Mesendoderm (in vitro differentiated cells): Measurements from ENCODE around the gene LSM8. TPM values are rescaled to one million over a fixed set of nuclear protein-coding genes. Genes with fewer than 3 reads are reported as not detected.
"Not testable (repeated sequence)": the region's sequence is repeated elsewhere in the genome, so short reads cannot be mapped to it uniquely, and the experiment has no call there.

Experiments
- DNase-seq: peaks from one replicate; pipeline ENCODE4 v3.0.0; 2013
- H2AK5ac ChIP-seq: 2 replicates; pipeline ENCODE4 v1.6.1; 2013; ENCODE audit warnings: low read length, inconsistent platforms
- H2BK120ac ChIP-seq: 2 replicates; pipeline ENCODE4 v1.6.1; 2013; ENCODE audit warnings: low read depth, mild to moderate bottlenecking, low read length, moderate library complexity, mixed read lengths
- H2BK15ac ChIP-seq: replicated peaks from 2 replicates; pipeline ENCODE4 v1.6.1; 2013; ENCODE audit warnings: low read depth, mild to moderate bottlenecking, moderate library complexity
- H2BK5ac ChIP-seq: 2 replicates; pipeline ENCODE4 v1.6.1; 2013; ENCODE audit warnings: low read length, inconsistent platforms
- H3K18ac ChIP-seq: 2 replicates; pipeline ENCODE4 v1.6.1; 2013; ENCODE audit warnings: mild to moderate bottlenecking, low read length, mixed read lengths
- H3K23ac ChIP-seq: one replicate; pipeline ENCODE4 v1.6.1; 2013; ENCODE audit warnings: low read length
- H3K27ac ChIP-seq: 2 replicates; pipeline ENCODE4 v1.5.1; 2013; ENCODE audit warnings: low read depth, mild to moderate bottlenecking, inconsistent platforms, low read length, moderate library complexity
- H3K27me3 ChIP-seq: 2 replicates; pipeline ENCODE4 v1.6.1; 2013; ENCODE audit warnings: low read length, control low read depth, mild to moderate bottlenecking, inconsistent platforms; ENCODE audit not compliant: insufficient read depth, poor library complexity
- H3K36me3 ChIP-seq: 2 replicates; pipeline ENCODE4 v1.6.1; 2013; ENCODE audit warnings: low read length, inconsistent platforms; ENCODE audit not compliant: control insufficient read depth, insufficient read depth
- H3K4ac ChIP-seq: one replicate; pipeline ENCODE4 v1.6.1; 2013; ENCODE audit warnings: low read depth, mild to moderate bottlenecking, low read length, moderate library complexity
- H3K4me1 ChIP-seq: 2 replicates; pipeline ENCODE4 v1.6.1; 2013; ENCODE audit warnings: low read depth, low read length, inconsistent platforms; ENCODE audit not compliant: control insufficient read depth
- H3K4me2 ChIP-seq: 2 replicates; pipeline ENCODE4 v1.6.1; 2013; ENCODE audit warnings: low read length
- H3K4me3 ChIP-seq: 2 replicates; pipeline ENCODE4 v1.5.1; 2013; ENCODE audit warnings: mild to moderate bottlenecking, low read length
- H3K56ac ChIP-seq: one replicate; pipeline ENCODE4 v1.6.1; 2013; ENCODE audit warnings: low read length
- H3K79me1 ChIP-seq: 2 replicates; pipeline ENCODE4 v1.6.1; 2013; ENCODE audit warnings: low read length, inconsistent platforms
- H3K79me2 ChIP-seq: 2 replicates; pipeline ENCODE4 v1.6.1; 2013; ENCODE audit warnings: mild to moderate bottlenecking, low read length; ENCODE audit not compliant: control insufficient read depth, insufficient read depth
- H3K9ac ChIP-seq: 2 replicates; pipeline ENCODE4 v1.6.1; 2013; ENCODE audit warnings: low read length, inconsistent platforms
- H4K5ac ChIP-seq: one replicate; pipeline ENCODE4 v1.6.1; 2013; ENCODE audit warnings: low read length
- H4K8ac ChIP-seq: one replicate; pipeline ENCODE4 v1.6.1; 2013; ENCODE audit warnings: low read depth, mild to moderate bottlenecking, control low read depth, low read length, moderate library complexity
- WGBS: extraction: QIAGEN DNeasy Blood & Tissue Kit; methylation state at CpG from one replicate; pipeline ENCODE4 v1.1.7; 2013; ENCODE audit warnings: low lambda C conversion rate, missing lambda C conversion rate; ENCODE audit not compliant: insufficient coverage; ENCODE audit errors: extremely low coverage; 5-methylcytosine and 5-hydroxymethylcytosine counted together
- polyA plus RNA-seq, 2 experiments: library from polyadenylated mRNA; stranded (reverse); fragments of 200-250 nt; gene quantifications; one replicate each; pipeline ENCODE4 v1.2.3, GENCODE V29; 2013

LSM8 gene
- 52.0 TPM for polyA plus RNA-seq (2013, experiment 1 of 2)
- polyA plus RNA-seq (2013, experiment 2 of 2) = 51.4 TPM

DNA sequence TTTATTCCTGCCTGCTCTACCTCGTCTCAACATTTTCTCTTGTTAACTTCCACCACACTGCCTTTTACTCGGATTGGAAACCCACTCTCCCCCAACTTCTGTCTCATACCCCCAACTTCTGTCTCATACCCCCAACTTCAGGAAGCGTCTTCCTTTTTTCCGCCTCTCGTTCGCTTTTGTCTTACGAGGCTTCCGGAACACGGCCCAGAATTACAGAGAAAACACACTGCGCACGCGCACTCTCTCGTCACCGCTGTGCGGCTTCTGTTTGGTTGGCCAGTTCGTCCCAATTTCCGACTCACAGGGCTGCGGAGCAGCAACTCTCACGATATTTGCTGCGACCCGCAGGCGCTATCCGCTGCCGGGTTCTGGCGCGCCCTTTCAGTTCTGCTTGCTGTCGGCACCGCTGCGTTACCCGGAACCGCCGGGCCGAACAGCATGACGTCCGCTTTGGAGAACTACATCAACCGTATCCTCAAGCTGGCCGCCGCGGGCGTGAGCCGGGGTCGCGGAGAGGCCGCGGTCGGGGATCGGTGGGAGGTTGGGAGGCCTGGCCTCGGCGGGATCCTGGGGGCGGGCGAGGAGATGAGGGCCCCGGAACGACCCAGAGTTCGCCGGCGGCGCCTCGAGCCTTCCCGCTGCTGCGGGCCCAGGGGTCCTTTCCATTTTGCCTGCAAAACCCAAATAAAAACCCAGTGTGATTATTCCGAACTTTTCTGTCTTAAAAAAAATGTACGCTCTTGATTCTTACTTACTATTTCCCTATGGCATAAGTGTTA is at the start of gene LSM8:
TSS of gene LSM8 (plus strand) at position 379 of the 779 bp plus-strand sequence. CDS start at position 439, 60 bp downstream.
- Histone ChIP-seq H3K79me1 (peaks cover 3% of the 10 kb centered on the region), H2BK15ac (no peak within 1 kb of the TSS), H3K36me3 (no peaks in the 10 kb centered on the region), H3K4me3 (peak within 1 kb of the TSS; percentile 90), H3K56ac (peak within 1 kb of the TSS; percentile 99), H3K4me2 (peak within 1 kb of the TSS; percentile 83), H3K23ac (peak within 1 kb of the TSS; percentile 83), H3K27me3 (no peaks in the 10 kb centered on the region), H2BK120ac (no peak within 1 kb of the TSS), H3K18ac (peak within 1 kb of the TSS; percentile 86), H3K27ac (peak within 1 kb of the TSS; percentile 93), H3K79me2 (peaks cover 17% of the 10 kb centered on the region), H4K5ac (peak within 1 kb of the TSS; percentile 96), H3K4me1 (no peaks in the 10 kb centered on the region), H2BK5ac (peak within 1 kb of the TSS; percentile 77), H4K8ac (peak within 1 kb of the TSS; percentile 99), H3K9ac (peak within 1 kb of the TSS; percentile 94), H3K4ac (peak within 1 kb of the TSS; percentile 78), H2AK5ac (peak within 1 kb of the TSS; percentile 89)
- peak; percentile 99 for DNase-seq
- no CpG with 5 or more reads among the region's 62 CpGs for WGBS

DNA sequence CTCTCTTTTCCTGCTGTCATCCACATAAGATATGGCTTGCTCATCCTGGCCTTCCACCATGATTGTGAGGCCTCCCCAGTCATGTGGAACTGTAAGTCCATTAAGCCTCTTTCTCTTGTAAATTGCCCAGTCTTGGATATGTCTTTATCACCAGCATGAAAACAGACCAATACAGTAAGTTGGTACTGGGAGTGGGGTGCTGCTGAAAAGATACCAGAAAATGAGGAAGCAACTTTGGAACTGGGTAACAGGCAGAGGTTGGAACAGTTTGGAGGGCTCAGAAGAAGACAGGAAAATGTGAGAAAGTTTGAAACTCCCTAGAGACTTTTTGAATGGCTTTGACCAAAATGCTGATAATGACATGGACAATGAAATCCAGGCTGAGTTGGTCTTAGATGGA is 49.5 kb upstream of the LSM8 start:
- H4K5ac ChIP-seq = not testable (repeated sequence)

DNA sequence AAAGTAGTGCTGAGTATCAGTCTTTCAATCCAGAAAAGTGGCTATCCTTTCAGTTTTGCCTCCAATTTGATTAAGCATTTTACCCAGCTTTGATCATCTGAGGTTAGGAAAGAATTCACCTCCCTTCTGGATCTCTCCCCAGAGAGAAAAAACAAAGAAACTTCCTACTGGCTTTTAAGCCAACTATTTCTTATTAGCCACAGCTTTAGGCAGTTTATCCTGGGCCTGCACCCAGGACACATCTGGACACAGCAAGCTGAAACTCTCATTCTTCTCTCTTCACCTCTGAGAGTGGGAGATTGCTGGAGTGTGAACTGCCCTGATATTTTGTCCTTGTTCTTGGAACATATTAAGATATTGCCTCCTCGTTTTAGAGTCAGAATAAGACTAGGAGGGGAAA is 43.5 kb upstream of the LSM8 start:
- Histone ChIP-seq H2BK5ac (no peak overlapping the region), H3K4me3 (no peak overlapping the region), H3K4ac (no peak overlapping the region), H4K5ac (no peak overlapping the region), H4K8ac (no peak overlapping the region), H3K9ac (no peak overlapping the region), H3K27ac (no peak overlapping the region), H3K4me1 (no peaks in the 10 kb centered on the region), H3K79me2 (no peaks in the 10 kb centered on the region), H3K4me2 (no peak overlapping the region), H3K79me1 (no peaks in the 10 kb centered on the region), H2BK15ac (no peak overlapping the region), H3K23ac (no peak overlapping the region), H2AK5ac (no peak overlapping the region), H3K18ac (no peak overlapping the region), H3K27me3 (no peaks in the 10 kb centered on the region), H3K56ac (no peak overlapping the region), H3K36me3 (no peaks in the 10 kb centered on the region), H2BK120ac (no peak overlapping the region)
- WGBS = no CpG with 5 or more reads among the region's 1 CpG
- no peak for DNase-seq

More for the DNA sequence above, 49.5 kb upstream of the LSM8 start:
- H3K23ac ChIP-seq, H3K27ac ChIP-seq, H3K36me3 ChIP-seq, H2AK5ac ChIP-seq, H3K9ac ChIP-seq, H4K8ac ChIP-seq, H2BK15ac ChIP-seq, H3K79me1 ChIP-seq, H2BK120ac ChIP-seq, H3K4me2 ChIP-seq, H3K79me2 ChIP-seq, H3K27me3 ChIP-seq, H3K18ac ChIP-seq, H2BK5ac ChIP-seq, DNase-seq, H3K4ac ChIP-seq, H3K4me3 ChIP-seq, H3K4me1 ChIP-seq, H3K56ac ChIP-seq: not testable (repeated sequence)

DNA sequence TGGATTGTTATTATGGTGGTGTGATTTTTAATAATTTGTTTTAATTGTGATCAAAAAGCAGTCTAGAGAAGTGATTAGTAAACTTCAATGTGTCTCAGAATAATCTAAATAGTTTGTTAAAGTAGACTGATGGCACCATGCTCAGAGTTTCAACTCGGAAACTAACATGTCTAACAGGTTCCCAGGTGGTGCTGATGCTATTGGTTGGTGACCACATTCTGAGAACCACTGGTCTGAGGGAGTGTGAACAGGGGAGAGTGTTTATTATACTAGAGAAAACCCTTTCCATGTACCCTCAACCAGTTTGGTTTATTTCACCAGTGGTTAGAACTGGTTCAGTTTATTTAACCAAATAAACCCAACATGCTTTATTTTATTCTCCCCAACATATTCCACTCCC is 42.0 kb upstream of the LSM8 start:
- Histone ChIP-seq H3K27ac (no peak overlapping the region), H3K27me3 (no peaks in the 10 kb centered on the region), H2BK15ac (no peak overlapping the region), H3K23ac (no peak overlapping the region), H2AK5ac (no peak overlapping the region), H3K4me2 (no peak overlapping the region), H3K79me1 (no peaks in the 10 kb centered on the region), H3K4me3 (no peak overlapping the region), H3K79me2 (no peaks in the 10 kb centered on the region), H3K56ac (no peak overlapping the region), H4K5ac (no peak overlapping the region), H3K4me1 (no peaks in the 10 kb centered on the region), H3K18ac (no peak overlapping the region), H2BK120ac (no peak overlapping the region), H4K8ac (no peak overlapping the region), H2BK5ac (no peak overlapping the region), H3K4ac (no peak overlapping the region), H3K9ac (no peak overlapping the region), H3K36me3 (no peaks in the 10 kb centered on the region)
- DNase-seq = no peak
- no CpG with 5 or more reads among the region's 1 CpG for WGBS

DNA sequence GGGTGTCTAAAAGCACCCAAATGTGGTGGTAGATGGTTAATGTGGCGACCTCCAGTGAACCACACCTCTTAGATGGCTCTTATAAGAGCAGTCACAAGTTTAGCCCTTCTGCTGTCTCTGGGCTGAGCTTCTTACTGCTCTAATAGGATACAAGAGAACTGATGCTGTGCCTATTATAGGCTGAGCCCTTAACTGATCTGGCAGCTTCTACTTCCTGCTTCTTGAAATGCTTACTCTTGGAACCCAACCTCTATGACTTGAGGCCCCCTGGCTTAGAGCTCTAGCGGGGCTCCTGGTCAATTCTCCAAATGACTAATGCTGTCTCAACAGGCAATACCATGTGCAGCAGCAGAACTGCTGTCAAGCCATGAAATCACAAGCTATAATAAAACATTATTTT is 35.0 kb upstream of the LSM8 start:
- WGBS = no CpG with 5 or more reads among the region's 2 CpGs
- Histone ChIP-seq H3K18ac (no peak overlapping the region), H2BK15ac (no peak overlapping the region), H3K79me1 (no peaks in the 10 kb centered on the region), H4K8ac (no peak overlapping the region), H3K23ac (no peak overlapping the region), H3K4me3 (no peak overlapping the region), H4K5ac (no peak overlapping the region), H3K36me3 (no peaks in the 10 kb centered on the region), H2BK120ac (no peak overlapping the region), H3K79me2 (no peaks in the 10 kb centered on the region), H2BK5ac (no peak overlapping the region), H3K9ac (no peak overlapping the region), H3K56ac (no peak overlapping the region), H3K4me2 (no peak overlapping the region), H2AK5ac (no peak overlapping the region), H3K27ac (no peak overlapping the region), H3K4ac (no peak overlapping the region), H3K4me1 (peaks cover 2% of the 10 kb centered on the region), H3K27me3 (no peaks in the 10 kb centered on the region)
- DNase-seq = peak; percentile 49

DNA sequence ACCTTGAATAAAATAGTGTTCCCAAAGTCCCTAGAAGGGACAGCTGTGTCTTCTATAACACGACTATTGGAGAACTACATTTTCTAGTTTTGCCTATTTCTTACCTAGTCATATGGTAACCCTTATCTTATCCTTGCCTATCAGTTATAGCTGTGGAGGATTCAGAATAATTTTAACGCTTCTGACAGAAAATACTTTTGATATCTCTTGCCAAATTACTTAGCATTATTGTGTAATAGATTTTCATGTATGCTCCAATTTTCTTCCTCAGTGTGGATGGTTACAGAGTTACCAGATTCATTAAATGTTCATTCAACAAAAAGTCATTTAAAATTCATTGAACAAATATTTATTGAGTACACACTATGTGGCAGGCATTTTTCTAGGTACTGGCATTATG is 34.6 kb upstream of the LSM8 start:
- Histone ChIP-seq H3K23ac (no peak overlapping the region), H2AK5ac (no peak overlapping the region), H2BK120ac (no peak overlapping the region), H4K8ac (no peak overlapping the region), H3K4me1 (peaks cover 2% of the 10 kb centered on the region), H3K4ac (no peak overlapping the region), H4K5ac (no peak overlapping the region), H2BK15ac (no peak overlapping the region), H3K36me3 (no peaks in the 10 kb centered on the region), H3K79me1 (no peaks in the 10 kb centered on the region), H3K79me2 (no peaks in the 10 kb centered on the region), H3K18ac (no peak overlapping the region), H3K27me3 (no peaks in the 10 kb centered on the region), H3K9ac (no peak overlapping the region), H2BK5ac (no peak overlapping the region), H3K27ac (no peak overlapping the region), H3K4me3 (no peak overlapping the region), H3K4me2 (no peak overlapping the region), H3K56ac (no peak overlapping the region)
- WGBS = no CpG with 5 or more reads among the region's 2 CpGs
- DNase-seq = no peak
